GM12878 (cell line): ENCODE results near the gene OPN3.

Source experiments
- RFX5 ChIP-seq: IDR thresholded peaks from 2 replicates; pipeline ENCODE4 v1.6.1; 2011; ENCODE audit warnings: low read depth, low read length, improper control_type of control experiment
- ZNF274 ChIP-seq: IDR thresholded peaks from one replicate; pipeline ENCODE4 v1.8.0; 2011; ENCODE audit not compliant: insufficient read length, insufficient read depth
- TF ChIP-seq, protein P1 (sequence below), 3 experiments: IDR thresholded peaks in 2 of 3; conservative IDR thresholded peaks in 1 of 3; 2 replicates each; pipeline ENCODE4 v1.5.1; 2011; ENCODE audit warnings: low read depth in 3 of 3, low read length in 3 of 3, mild to moderate bottlenecking in 3 of 3, control low read depth in 2 of 3, moderate library complexity in 2 of 3, inconsistent platforms in 1 of 3, mixed read lengths in 1 of 3; ENCODE audit not compliant: control insufficient read depth in 2 of 3, insufficient read depth in 1 of 3; ENCODE audit errors: extremely low read depth in 1 of 3

DNA sequence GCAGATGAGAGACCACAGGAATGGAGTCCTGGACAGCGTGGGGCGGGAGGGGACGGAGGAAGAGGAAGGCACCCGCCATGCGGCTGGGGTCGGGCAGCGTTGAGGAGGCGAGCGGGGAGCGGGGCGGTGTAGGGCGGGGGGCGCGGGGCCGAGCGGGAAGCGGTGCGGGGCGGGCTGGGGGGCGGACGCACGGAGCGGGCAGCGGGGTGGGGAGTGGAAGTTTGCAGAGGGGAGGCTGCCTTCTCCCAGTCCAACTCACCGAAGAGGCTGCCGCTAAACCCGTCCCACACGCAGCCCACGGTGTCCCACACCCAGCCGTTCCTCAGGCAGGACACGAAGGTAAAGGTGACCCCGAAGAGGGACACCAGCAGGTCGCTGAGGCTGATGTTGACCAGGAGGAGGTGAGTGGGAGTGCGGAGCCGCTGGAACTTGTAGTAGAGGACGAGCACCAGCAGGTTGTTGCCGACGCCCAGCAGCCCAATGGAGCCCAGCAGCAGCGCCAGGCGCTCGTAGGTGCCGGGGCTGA is 483 bp downstream of the OPN3 start:
- TF ChIP-seq, protein P1, sequence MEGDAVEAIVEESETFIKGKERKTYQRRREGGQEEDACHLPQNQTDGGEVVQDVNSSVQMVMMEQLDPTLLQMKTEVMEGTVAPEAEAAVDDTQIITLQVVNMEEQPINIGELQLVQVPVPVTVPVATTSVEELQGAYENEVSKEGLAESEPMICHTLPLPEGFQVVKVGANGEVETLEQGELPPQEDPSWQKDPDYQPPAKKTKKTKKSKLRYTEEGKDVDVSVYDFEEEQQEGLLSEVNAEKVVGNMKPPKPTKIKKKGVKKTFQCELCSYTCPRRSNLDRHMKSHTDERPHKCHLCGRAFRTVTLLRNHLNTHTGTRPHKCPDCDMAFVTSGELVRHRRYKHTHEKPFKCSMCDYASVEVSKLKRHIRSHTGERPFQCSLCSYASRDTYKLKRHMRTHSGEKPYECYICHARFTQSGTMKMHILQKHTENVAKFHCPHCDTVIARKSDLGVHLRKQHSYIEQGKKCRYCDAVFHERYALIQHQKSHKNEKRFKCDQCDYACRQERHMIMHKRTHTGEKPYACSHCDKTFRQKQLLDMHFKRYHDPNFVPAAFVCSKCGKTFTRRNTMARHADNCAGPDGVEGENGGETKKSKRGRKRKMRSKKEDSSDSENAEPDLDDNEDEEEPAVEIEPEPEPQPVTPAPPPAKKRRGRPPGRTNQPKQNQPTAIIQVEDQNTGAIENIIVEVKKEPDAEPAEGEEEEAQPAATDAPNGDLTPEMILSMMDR (IDR thresholded peaks at IDR 0.05 in 2 of 3, conservative IDR thresholded peaks at IDR 0.05 in 1 of 3; ENCODE audit: control insufficient read depth in 2 of 3, extremely low read depth in 1 of 3, insufficient read depth in 1 of 3, low read depth in 3 of 3, low read length in 3 of 3): no peak
- TF ChIP-seq ZNF274 (no peak), RFX5 (no peak)
